Urothelium cell line (cell line): ENCODE measurements around the gene FAM120C.

Experiments used
- DNase-seq: peaks from one replicate; pipeline ENCODE4 v3.0.0; 2011; ENCODE audit warnings: low spot score, mixed read lengths
- FAIRE-seq: peaks from 2 replicates; lab custom pipeline; 2011; peaks lifted over from hg19 to GRCh38; lab: Jason Lieb, UNC

Gene FAM120C

GRCh38 chrX:54166915-54167314 is 16.1 kb downstream of the FAM120C start:
- DNase-seq, result no peak
- no peak for FAIRE-seq

- DNase-seq, result no peak
- no peak for FAIRE-seq
These were observed 25.5 kb downstream of the FAM120C start for GRCh38 chrX:54157561-54157960.

- DNase-seq (no peak), FAIRE-seq (no peak)
These were observed 48.8 kb downstream of the FAM120C start for GRCh38 chrX:54134269-54134668.

- DNase-seq (no peak), FAIRE-seq (no peak)
These were observed 66.7 kb downstream of the FAM120C start for GRCh38 chrX:54116391-54116790.

GRCh38 chrX:54093571-54093970 is 89.5 kb downstream of the FAM120C start:
- DNase-seq (no peak), FAIRE-seq (no peak)

GRCh38 chrX:54093159-54093558 is 89.9 kb downstream of the FAM120C start:
- no peak for FAIRE-seq

GRCh38 chrX:54090880-54091279 is 92.2 kb downstream of the FAM120C start:
- FAIRE-seq, result no peak

More at GRCh38 chrX:54093159-54093558, 89.9 kb downstream of the FAM120C start:
- no peak for DNase-seq

GRCh38 chrX:54089191-54089590 is 93.9 kb downstream of the FAM120C start:
- FAIRE-seq, result no peak
- no peak for DNase-seq

More at GRCh38 chrX:54090880-54091279, 92.2 kb downstream of the FAM120C start:
- no peak for DNase-seq

GRCh38 chrX:54087661-54088060 is 95.4 kb downstream of the FAM120C start:
- no peak for DNase-seq
- FAIRE-seq, result no peak

- DNase-seq, result no peak
- no peak for FAIRE-seq
These were observed 97.4 kb downstream of the FAM120C start for GRCh38 chrX:54085666-54086065.

GRCh38 chrX:54076903-54077302 is 106.2 kb downstream of the FAM120C start:
- DNase-seq, result no peak
- FAIRE-seq, result no peak

- FAIRE-seq, result no peak
- DNase-seq, result no peak
These were observed 108.2 kb downstream of the FAM120C start for GRCh38 chrX:54074826-54075225.

- DNase-seq (no peak), FAIRE-seq (no peak)
These were observed 115.3 kb downstream of the FAM120C start for GRCh38 chrX:54067766-54068165.

- FAIRE-seq, result no peak
- no peak for DNase-seq
These were observed 116.2 kb downstream of the FAM120C start for GRCh38 chrX:54066841-54067240.

GRCh38 chrX:54064564-54064963 is 118.5 kb downstream of the FAM120C start:
- DNase-seq, result no peak
- no peak for FAIRE-seq

- FAIRE-seq (no peak), DNase-seq (no peak)
These were observed 119.7 kb downstream of the FAM120C start for GRCh38 chrX:54063361-54063760.

GRCh38 chrX:54049801-54050200 is 133.3 kb downstream of the FAM120C start:
- DNase-seq, result no peak

GRCh38 chrX:54048412-54048811 is 134.6 kb downstream of the FAM120C start:
- FAIRE-seq (no peak), DNase-seq (no peak)

More at GRCh38 chrX:54049801-54050200, 133.3 kb downstream of the FAM120C start:
- no peak for FAIRE-seq

- no peak for FAIRE-seq
These were observed 137.4 kb downstream of the FAM120C start for GRCh38 chrX:54045563-54046228.

GRCh38 chrX:54044877-54045338 is 138.1 kb downstream of the FAM120C start:
- FAIRE-seq (no peak), DNase-seq (no peak)

More at GRCh38 chrX:54045563-54046228, 137.4 kb downstream of the FAM120C start:
- DNase-seq, result no peak

GRCh38 chrX:54044126-54044876 is 138.8 kb downstream of the FAM120C start, which contains the start of gene PHF8:
Gene PHF8 (minus strand): TSS chrX:54044473. CDS start chrX:54042728, 1,745 bp downstream.
- no peak for FAIRE-seq
- DNase-seq, result peak; percentile 92
